Thymus (tissue), 11 donors: Measurements from ENCODE around the gene PEMT. TPM values are rescaled to one million over a fixed set of nuclear protein-coding genes. Genes with fewer than 3 reads are reported as not detected.
"Not testable (repeated sequence)": the region's sequence is repeated elsewhere in the genome, so short reads cannot be mapped to it uniquely, and the experiment has no call there.

ENCODE experiments used
- DNase-seq, 9 donors: peaks; one replicate each; pipeline ENCODE4 v3.0.0-alpha.2; 2013; ENCODE audit warnings: low spot score in 9 of 9, low read depth in 6 of 9, missing footprints in 1 of 9
- H3K27ac ChIP-seq, 2 donors: one replicate each; pipeline ENCODE4 v1.5.1; 2013; ENCODE audit warnings: control low read depth in 1 of 2, low read depth in 1 of 2, low read length in 1 of 2, mild to moderate bottlenecking in 1 of 2, moderate library complexity in 1 of 2
- H3K27me3 ChIP-seq, 2 donors: one replicate each; pipeline ENCODE4 v1.5.1; 2013; ENCODE audit warnings: low read length in 1 of 2; ENCODE audit not compliant: control insufficient read depth in 2 of 2, insufficient read depth in 1 of 2
- H3K36me3 ChIP-seq, 2 donors: one replicate each; pipeline ENCODE4 v1.5.1; 2013; ENCODE audit warnings: low read length in 1 of 2, mild to moderate bottlenecking in 1 of 2, moderate library complexity in 1 of 2; ENCODE audit not compliant: control insufficient read depth in 2 of 2, insufficient read depth in 2 of 2
- H3K4me1 ChIP-seq, 2 donors: one replicate each; pipeline ENCODE4 v1.5.1; 2013; ENCODE audit warnings: low read length in 2 of 2; ENCODE audit not compliant: control insufficient read depth in 2 of 2, insufficient read depth in 2 of 2
- H3K4me3 ChIP-seq, 2 donors: one replicate each; pipeline ENCODE4 v1.5.1; 2013; ENCODE audit warnings: low read length in 2 of 2, control low read depth in 1 of 2, mild to moderate bottlenecking in 1 of 2
- H3K9me3 ChIP-seq, 2 donors: one replicate each; pipeline ENCODE4 v1.5.1; 2013; ENCODE audit warnings: low read length in 1 of 2, mild to moderate bottlenecking in 1 of 2; ENCODE audit not compliant: control insufficient read depth in 2 of 2, insufficient read depth in 1 of 2
- WGBS: extraction: QIAGEN DNeasy Blood & Tissue Kit; methylation state at CpG from one replicate; pipeline ENCODE4 v1.1.7; 2013; 5-methylcytosine and 5-hydroxymethylcytosine counted together
- polyA plus RNA-seq: library from polyadenylated mRNA; stranded (reverse); fragments of 200-250 nt; gene quantifications from one replicate; pipeline ENCODE4 v1.2.3, GENCODE V29; 2013
- total RNA-seq: library from RNA; stranded (reverse); fragments of 120-200 nt; gene quantifications from one replicate; pipeline ENCODE4 v1.2.4, GENCODE V29; 2013
- donor health status: healthy.

Gene PEMT
- total and polyA plus RNA-seq, 2 donors = 14.1 to 67.8 TPM

DNA sequence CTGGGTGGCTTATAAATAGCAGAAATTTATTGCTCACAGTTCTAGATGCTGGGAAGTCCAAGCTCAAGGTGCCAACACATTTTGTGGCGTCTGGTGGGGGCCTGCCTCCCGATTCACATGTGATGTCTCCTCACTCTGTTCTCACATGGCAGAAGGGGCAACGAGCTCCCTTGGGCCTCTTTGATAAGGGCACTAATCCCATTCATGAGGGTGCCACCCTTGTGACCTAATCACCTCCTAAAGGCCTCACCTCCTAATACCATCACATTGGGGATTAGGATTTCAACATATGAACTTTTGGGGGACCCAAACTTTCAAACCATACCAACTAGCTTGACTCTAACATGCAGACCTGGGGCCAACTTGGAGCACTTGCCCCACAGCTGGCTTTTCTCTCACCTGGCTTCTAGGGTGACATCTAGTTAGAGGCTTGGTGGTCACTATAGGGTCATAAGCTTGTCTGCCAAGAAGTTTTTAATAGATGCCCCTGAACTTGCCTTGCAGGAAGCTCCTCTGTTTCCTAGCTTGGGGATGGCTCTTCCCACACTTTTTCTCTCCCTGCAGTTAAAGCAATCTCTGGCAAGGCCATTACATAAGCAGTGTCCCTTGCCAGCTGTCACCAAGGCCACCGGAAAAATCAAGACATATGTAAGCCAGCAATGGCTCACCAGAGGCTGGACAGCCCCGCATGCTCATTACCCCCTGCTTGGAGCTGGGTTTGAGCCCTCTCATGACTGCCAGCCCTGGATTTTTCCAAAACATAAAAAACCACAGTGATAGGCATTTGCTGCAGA is 123.1 kb downstream of the PEMT start:
- Histone ChIP-seq H3K4me3 (no peak overlapping the region), H3K27ac (no peak overlapping the region), H3K27me3 (peaks cover 0 to 3% of the 10 kb centered on the region in 2 donors), H3K4me1 (peaks cover 0 to 4% of the 10 kb centered on the region in 2 donors), H3K9me3 (peaks cover 0 to 3% of the 10 kb centered on the region in 2 donors), H3K36me3 (no peaks in the 10 kb centered on the region)
- no peak for DNase-seq
- 97% methylated on average over 5 of the region's 5 CpGs for WGBS

DNA sequence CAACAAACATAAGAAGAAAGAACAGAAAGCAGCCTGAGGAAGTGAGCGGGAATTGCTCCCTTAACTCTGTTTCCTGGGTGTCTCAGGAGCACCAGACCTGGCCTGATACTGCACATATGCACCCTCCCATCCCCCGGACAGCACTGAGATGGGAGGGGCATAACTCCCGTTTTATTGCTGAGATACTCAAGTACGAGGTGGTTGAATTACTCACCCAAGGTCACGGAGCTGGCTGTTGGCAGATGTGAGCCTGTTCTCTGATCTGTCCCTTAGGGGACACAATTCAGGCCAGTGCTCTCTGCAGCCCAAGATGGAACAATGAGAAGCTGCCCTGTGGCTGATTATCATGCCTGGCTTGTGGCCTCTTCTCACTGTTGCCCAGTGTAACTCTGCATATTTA is 123.8 kb downstream of the PEMT start:
- H3K4me3 ChIP-seq = no peak overlapping the region
- H3K4me1 ChIP-seq = peaks cover 0 to 4% of the 10 kb centered on the region in 2 donors
- H3K27ac ChIP-seq = no peak overlapping the region
- H3K36me3 ChIP-seq = no peaks in the 10 kb centered on the region
- DNase-seq = no peak
- H3K9me3 ChIP-seq = peaks cover 0 to 3% of the 10 kb centered on the region in 2 donors
- WGBS = 90% methylated on average over 5 of the region's 5 CpGs
- H3K27me3 ChIP-seq = peaks cover 0 to 3% of the 10 kb centered on the region in 2 donors

DNA sequence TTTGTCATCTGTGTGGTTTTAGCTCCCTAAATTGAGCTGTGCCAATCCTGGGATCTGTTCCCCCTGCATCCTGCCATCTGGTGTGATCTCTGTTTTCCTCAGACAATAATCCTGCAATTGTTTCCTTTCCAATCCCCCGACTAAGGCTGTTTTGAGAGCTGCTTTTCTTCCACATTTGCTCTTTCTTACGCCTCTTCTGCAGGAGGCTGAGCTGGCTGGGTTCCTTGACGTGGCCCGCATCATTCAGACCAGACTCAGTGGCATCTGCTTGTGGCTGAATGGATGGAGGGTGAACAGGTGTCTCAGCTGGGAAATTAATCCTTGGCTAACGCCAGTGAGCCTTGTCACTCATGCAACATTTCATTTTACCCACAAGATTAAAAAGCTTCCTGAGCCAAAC is 124.5 kb downstream of the PEMT start:
- no peak overlapping the region for H3K4me3 ChIP-seq
- H3K27ac ChIP-seq = no peak overlapping the region
- H3K27me3 ChIP-seq = peaks cover 0 to 3% of the 10 kb centered on the region in 2 donors
- H3K36me3 ChIP-seq = no peaks in the 10 kb centered on the region
- no peak for DNase-seq
- peaks cover 0 to 4% of the 10 kb centered on the region in 2 donors for H3K4me1 ChIP-seq
- WGBS = 71% methylated on average over 5 of the region's 5 CpGs
- H3K9me3 ChIP-seq = peaks cover 0 to 3% of the 10 kb centered on the region in 2 donors

DNA sequence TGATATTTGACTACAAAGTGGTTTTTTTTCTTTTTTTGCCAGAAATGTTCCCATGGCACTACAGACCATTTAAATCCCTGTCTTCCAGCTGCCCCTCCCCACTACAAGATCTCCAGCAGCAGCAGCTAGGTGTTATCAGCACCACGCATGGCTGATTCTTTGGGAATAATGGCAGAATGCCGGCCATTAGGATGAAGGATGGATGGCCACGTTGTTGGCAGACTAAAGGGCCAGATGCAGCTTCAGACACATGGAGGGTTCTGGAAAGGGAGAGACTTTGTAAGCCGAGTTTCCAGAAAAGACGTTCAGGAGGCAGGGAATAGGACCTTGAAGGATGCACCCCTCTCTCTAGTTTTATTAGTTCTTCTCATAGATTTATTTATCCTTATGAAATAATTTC is 125.0 kb downstream of the PEMT start:
- Histone ChIP-seq H3K27me3 (peaks cover 0 to 3% of the 10 kb centered on the region in 2 donors), H3K4me1 (peaks cover 0 to 4% of the 10 kb centered on the region in 2 donors), H3K27ac (no peak overlapping the region), H3K36me3 (no peaks in the 10 kb centered on the region), H3K4me3 (no peak overlapping the region), H3K9me3 (peaks cover 0 to 3% of the 10 kb centered on the region in 2 donors)
- WGBS = 74% methylated on average over 5 of the region's 5 CpGs
- no peak for DNase-seq

GRCh38 chr17:17465878-17466277 is 125.6 kb downstream of the PEMT start:
- not testable (repeated sequence) for DNase-seq, H3K36me3 ChIP-seq, H3K4me3 ChIP-seq, H3K27me3 ChIP-seq, H3K4me1 ChIP-seq, H3K27ac ChIP-seq, H3K9me3 ChIP-seq
- 88% methylated on average over 1 of the region's 1 CpG for WGBS

- H3K9me3 ChIP-seq = peaks cover 0 to 3% of the 10 kb centered on the region in 2 donors
Observed at GRCh38 chr17:17463821-17464220, 127.7 kb downstream of the PEMT start.

DNA sequence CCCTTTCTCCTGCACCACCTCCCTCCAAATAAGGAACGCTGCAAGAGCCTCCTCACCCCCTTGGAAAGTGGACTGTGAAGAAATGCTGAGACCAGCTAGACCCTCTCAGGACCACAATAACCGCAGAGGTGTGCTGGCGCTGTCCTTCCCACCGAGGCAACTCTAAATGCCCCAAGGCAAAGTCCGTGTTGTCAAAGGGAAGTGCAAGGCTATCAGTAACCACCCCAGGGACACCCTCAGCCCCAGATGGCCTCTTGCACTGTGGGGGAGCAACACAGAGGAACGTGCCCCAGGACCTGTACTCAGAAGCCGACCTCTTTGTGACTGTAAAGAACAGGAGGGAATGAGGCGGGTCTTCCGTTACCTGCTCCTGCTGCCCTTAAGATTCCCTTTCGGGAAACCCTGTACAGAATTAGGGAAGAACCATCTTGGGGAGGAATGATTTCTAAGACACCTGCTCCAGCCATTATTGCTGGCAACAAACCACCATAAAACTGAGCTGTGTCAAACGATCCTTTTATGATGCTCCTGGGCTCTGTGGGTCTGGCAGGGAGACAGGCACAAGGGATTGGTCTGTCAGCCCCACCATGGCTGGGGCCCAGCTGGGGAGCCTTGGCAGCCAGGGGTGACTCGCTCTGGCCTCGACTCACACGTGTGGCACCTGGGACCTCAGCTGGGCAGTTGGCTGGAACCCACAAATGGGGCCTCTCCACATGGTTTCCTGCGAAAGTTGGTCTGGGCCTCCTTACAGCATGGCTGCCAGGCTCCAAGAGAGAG is 129.3 kb downstream of the PEMT start:
- H3K4me1 ChIP-seq = no peaks in the 10 kb centered on the region
- no peaks in the 10 kb centered on the region for H3K9me3 ChIP-seq
- H3K36me3 ChIP-seq = no peaks in the 10 kb centered on the region
- no peak overlapping the region for H3K4me3 ChIP-seq
- 90% methylated on average over 15 of the region's 15 CpGs for WGBS
- H3K27me3 ChIP-seq = no peaks in the 10 kb centered on the region
- DNase-seq = no peak
- H3K27ac ChIP-seq = no peak overlapping the region

More at GRCh38 chr17:17463821-17464220, 127.7 kb downstream of the PEMT start:
- Histone ChIP-seq H3K27ac (no peak overlapping the region), H3K27me3 (no peaks in the 10 kb centered on the region), H3K4me1 (peaks cover 0 to 4% of the 10 kb centered on the region in 2 donors), H3K36me3 (no peaks in the 10 kb centered on the region), H3K4me3 (no peak overlapping the region)
- DNase-seq = no peak
- WGBS = 95% methylated on average over 6 of the region's 6 CpGs

- Histone ChIP-seq H3K27me3 (no peaks in the 10 kb centered on the region), H3K27ac (no peak overlapping the region), H3K4me3 (no peak overlapping the region), H3K36me3 (no peaks in the 10 kb centered on the region), H3K4me1 (no peaks in the 10 kb centered on the region), H3K9me3 (no peaks in the 10 kb centered on the region)
- 98% methylated on average over 4 of the region's 4 CpGs for WGBS
- no peak for DNase-seq
Observed at GRCh38 chr17:17460038-17460437, 131.5 kb downstream of the PEMT start.

DNA sequence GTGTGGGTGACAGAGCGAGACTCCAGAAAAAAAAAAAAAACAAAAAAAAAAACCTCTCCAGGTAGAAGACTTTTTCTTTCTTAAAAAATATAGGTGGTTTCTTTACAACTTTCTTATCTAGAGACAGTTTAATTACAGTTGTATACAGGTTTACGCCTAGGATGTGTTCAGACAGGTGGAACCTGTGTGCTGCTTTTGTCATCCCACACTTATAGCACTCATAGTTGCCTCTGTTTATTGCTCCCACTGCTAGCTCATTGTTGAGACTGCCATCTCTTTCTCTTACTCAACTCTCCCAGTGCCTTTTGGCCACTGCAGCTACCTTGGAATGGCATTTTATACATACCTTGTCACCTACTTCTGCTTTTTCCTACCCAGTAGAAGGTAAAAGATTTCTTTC is 133.8 kb downstream of the PEMT start:
- Histone ChIP-seq H3K36me3 (no peaks in the 10 kb centered on the region), H3K9me3 (no peaks in the 10 kb centered on the region), H3K27ac (no peak overlapping the region), H3K27me3 (no peaks in the 10 kb centered on the region), H3K4me3 (no peak overlapping the region), H3K4me1 (no peaks in the 10 kb centered on the region)
- WGBS = 96% methylated on average over 2 of the region's 2 CpGs
- no peak for DNase-seq
